HEK293T (cell line): Measurements from ENCODE around the gene OPRM1.

Source experiments
- ARNT ChIP-seq: fragments of 450-650 bp; IDR thresholded peaks from 2 replicates; pipeline ENCODE4 v1.6.1; 2017; ENCODE audit warnings: mild to moderate bottlenecking
- CTBP1 ChIP-seq: fragments of 450-650 bp; IDR thresholded peaks from 2 replicates; pipeline ENCODE4 v1.6.1; 2016; ENCODE audit warnings: borderline replicate concordance
- ELF4 ChIP-seq: fragments of 450-650 bp; IDR thresholded peaks from 2 replicates; pipeline ENCODE4 v1.6.1; 2017; ENCODE audit warnings: antibody characterized with exemption
- FOXA1 ChIP-seq: fragments of 450-650 bp; IDR thresholded peaks from 2 replicates; pipeline ENCODE4 v1.6.1; 2016; ENCODE audit warnings: mild to moderate bottlenecking
- FOXM1 ChIP-seq: fragments of 450-650 bp; IDR thresholded peaks from 2 replicates; pipeline ENCODE4 v1.6.1; 2017; ENCODE audit warnings: mild to moderate bottlenecking, borderline replicate concordance
- LEF1 ChIP-seq: fragments of 450-650 bp; IDR thresholded peaks from 2 replicates; pipeline ENCODE4 v1.6.1; 2017; ENCODE audit warnings: mild to moderate bottlenecking, borderline replicate concordance
- NFRKB ChIP-seq: fragments of 450-650 bp; IDR thresholded peaks from 2 replicates; pipeline ENCODE4 v1.6.1; 2016; ENCODE audit warnings: mild to moderate bottlenecking, moderate library complexity
- SP1 ChIP-seq: fragments of 450-650 bp; IDR thresholded peaks from 2 replicates; pipeline ENCODE4 v1.6.1; 2017
- SUZ12 ChIP-seq: fragments of 450-650 bp; IDR thresholded peaks from 2 replicates; pipeline ENCODE4 v1.6.1; 2016; ENCODE audit warnings: mild to moderate bottlenecking
- TARDBP ChIP-seq: fragments of 450-650 bp; IDR thresholded peaks from 2 replicates; pipeline ENCODE4 v1.6.1; 2016
- ZNF384 ChIP-seq: fragments of 450-650 bp; IDR thresholded peaks from 2 replicates; pipeline ENCODE4 v1.6.1; 2016
- TF ChIP-seq, protein P1 (sequence below): fragments of 450-650 bp; IDR thresholded peaks from 2 replicates; pipeline ENCODE4 v1.6.1; 2016

DNA sequence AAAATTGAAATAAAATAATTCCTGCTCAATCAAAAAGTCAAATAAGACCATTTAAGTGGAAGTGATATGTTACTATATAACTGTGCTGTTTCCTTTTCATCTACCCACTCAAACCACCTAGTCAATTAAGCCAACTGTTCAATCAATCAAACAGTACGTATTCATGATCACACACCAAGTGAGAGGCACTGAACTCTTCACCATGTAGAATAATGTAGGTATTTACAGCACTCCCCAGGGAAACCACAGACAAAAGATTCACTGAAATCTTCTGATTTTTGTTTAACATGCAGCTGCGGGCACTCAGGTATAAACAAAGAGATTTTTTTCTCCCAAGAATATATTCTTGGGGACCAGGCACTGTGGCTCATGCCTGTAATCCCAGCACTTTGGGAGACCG, 21.3 kb upstream of the OPRM1 start:
- no peak for TF ChIP-seq LEF1
- no peak for TF ChIP-seq SUZ12
- no peak for TF ChIP-seq NFRKB
- TF ChIP-seq ELF4: no peak
- no peak for TF ChIP-seq FOXA1
- TF ChIP-seq ARNT: no peak
- TF ChIP-seq, protein P1, sequence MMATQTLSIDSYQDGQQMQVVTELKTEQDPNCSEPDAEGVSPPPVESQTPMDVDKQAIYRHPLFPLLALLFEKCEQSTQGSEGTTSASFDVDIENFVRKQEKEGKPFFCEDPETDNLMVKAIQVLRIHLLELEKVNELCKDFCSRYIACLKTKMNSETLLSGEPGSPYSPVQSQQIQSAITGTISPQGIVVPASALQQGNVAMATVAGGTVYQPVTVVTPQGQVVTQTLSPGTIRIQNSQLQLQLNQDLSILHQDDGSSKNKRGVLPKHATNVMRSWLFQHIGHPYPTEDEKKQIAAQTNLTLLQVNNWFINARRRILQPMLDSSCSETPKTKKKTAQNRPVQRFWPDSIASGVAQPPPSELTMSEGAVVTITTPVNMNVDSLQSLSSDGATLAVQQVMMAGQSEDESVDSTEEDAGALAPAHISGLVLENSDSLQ: no peak
- TF ChIP-seq FOXM1: no peak
- no peak for TF ChIP-seq SP1
- no peak for TF ChIP-seq TARDBP
- no peak for TF ChIP-seq CTBP1
- no peak for TF ChIP-seq ZNF384
